OCI-LY3 (cell line): ENCODE results near the gene DAGLA.
A peak's percentile ranks its signal among the peaks of the same experiment; 100 is the strongest.

Experiments
- H2AFZ ChIP-seq: fragments of 200-600, 300-600 bp; shearing (Covaris generic); 2 replicates; pipeline ENCODE4 v1.6.0; 2014; ENCODE audit warnings: antibody characterized with exemption, low read depth, low read length
- H3K27ac ChIP-seq: fragments of 200-600, 300-600 bp; sonication (generic); 2 replicates; pipeline ENCODE4 v1.5.1; 2014; ENCODE audit warnings: mild to moderate bottlenecking, low read length, moderate library complexity, mixed read lengths
- H3K27me3 ChIP-seq: fragments of 200-600, 300-600 bp; sonication (generic); 2 replicates; pipeline ENCODE4 v1.6.1; 2014; ENCODE audit warnings: low read depth, low read length, mixed read lengths
- H3K36me3 ChIP-seq: fragments of 200-600, 300-600 bp; sonication (generic); replicated peaks from 2 replicates; pipeline ENCODE3; 2014; ENCODE audit warnings: low read depth, low read length, mixed read lengths
- H3K4me1 ChIP-seq: fragments of 300-600, 200-600 bp; sonication (generic); 2 replicates; pipeline ENCODE4 v1.6.1; 2014; ENCODE audit warnings: low read length, mixed read lengths
- H3K4me2 ChIP-seq: fragments of 200-600, 300-600 bp; sonication (generic); 2 replicates; pipeline ENCODE4 v1.6.1; 2014; ENCODE audit warnings: low read length, mixed read lengths
- H3K4me3 ChIP-seq: fragments of 300-600, 200-600 bp; sonication (generic); 2 replicates; pipeline ENCODE4 v1.5.1; 2014; ENCODE audit warnings: antibody characterized with exemption, mild to moderate bottlenecking, low read length, moderate library complexity
- H3K79me2 ChIP-seq: fragments of 300-600, 200-600 bp; shearing (Covaris generic); 2 replicates; pipeline ENCODE4 v1.6.1; 2014; ENCODE audit warnings: mild to moderate bottlenecking, low read length, mixed read lengths
- H3K9ac ChIP-seq: fragments of 300-600, 200-600 bp; shearing (Covaris generic); 2 replicates; pipeline ENCODE4 v1.6.0; 2014; ENCODE audit warnings: mild to moderate bottlenecking, low read length, moderate library complexity
- H3K9me3 ChIP-seq: fragments of 200-600, 300-600 bp; shearing (Covaris generic); 2 replicates; pipeline ENCODE4 v1.6.1; 2014; ENCODE audit warnings: low read length, mixed read lengths; ENCODE audit not compliant: insufficient read depth
- H4K20me1 ChIP-seq: fragments of 200-600, 300-600 bp; sonication (generic); 2 replicates; pipeline ENCODE4 v1.6.1; 2016; ENCODE audit warnings: low read length, mixed read lengths; ENCODE audit not compliant: insufficient read depth
- EZH2phosphoT487 ChIP-seq: fragments of 200-600 bp; shearing (Covaris generic); IDR thresholded peaks from 2 replicates; pipeline ENCODE4 v1.6.1; 2018; ENCODE audit warnings: antibody characterized with exemption, mixed run types, low read depth
- TF ChIP-seq, protein P1 (sequence below): fragments of 200-600, 300-600 bp; sonication (generic); IDR thresholded peaks from 2 replicates; pipeline ENCODE4 v1.5.1; 2014; ENCODE audit warnings: antibody characterized with exemption, low read length, low read depth

Gene DAGLA

DNA sequence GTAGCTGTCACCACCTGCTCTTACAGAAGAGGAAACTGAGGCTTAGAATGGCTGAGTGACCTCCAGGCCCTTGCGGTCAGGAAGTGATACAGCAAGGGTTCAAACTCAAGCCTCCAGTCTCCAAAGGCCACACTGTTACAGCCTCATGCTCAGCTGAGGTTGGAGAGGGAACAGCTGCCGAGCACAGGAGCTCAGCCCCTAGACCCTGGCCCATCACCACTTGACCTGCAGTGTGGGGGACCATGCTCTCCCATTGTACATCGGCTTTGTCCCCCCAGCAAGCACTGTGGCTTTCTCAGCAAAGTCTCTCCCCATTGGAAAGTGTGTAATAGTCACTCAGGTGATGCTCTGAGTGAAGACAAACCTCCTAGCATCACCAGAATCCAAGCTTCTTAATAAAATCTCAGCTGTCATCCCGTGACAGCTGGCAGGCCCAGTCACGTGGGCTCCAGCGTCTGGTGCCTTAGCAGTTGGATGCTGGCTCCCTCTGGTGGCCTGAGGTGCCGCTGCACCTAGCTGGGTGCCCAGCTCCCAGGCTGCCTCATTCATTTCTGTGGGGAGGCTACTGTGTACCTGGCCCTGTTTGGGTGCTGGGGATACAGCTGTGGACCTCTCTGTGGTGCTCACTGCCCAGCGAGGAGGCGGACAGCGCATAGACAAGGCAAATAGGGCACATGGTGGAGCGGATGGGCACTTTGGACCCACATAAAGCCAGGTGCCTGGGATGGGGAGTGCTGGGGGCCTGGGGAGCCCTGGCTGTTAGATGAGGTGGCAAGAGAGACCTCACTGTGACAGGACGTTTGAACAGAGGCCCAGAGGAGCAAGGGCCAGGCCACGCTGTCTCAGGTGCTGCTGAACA is 53.2 kb downstream of the DAGLA start:
- TF ChIP-seq, protein P1, sequence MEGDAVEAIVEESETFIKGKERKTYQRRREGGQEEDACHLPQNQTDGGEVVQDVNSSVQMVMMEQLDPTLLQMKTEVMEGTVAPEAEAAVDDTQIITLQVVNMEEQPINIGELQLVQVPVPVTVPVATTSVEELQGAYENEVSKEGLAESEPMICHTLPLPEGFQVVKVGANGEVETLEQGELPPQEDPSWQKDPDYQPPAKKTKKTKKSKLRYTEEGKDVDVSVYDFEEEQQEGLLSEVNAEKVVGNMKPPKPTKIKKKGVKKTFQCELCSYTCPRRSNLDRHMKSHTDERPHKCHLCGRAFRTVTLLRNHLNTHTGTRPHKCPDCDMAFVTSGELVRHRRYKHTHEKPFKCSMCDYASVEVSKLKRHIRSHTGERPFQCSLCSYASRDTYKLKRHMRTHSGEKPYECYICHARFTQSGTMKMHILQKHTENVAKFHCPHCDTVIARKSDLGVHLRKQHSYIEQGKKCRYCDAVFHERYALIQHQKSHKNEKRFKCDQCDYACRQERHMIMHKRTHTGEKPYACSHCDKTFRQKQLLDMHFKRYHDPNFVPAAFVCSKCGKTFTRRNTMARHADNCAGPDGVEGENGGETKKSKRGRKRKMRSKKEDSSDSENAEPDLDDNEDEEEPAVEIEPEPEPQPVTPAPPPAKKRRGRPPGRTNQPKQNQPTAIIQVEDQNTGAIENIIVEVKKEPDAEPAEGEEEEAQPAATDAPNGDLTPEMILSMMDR = peak; percentile 98
- TF ChIP-seq EZH2phosphoT487 = no peak
- peaks cover 16% of the 10 kb centered on the region for H3K27me3 ChIP-seq
- H3K9me3 ChIP-seq = no peaks in the 10 kb centered on the region
- no peak overlapping the region for H3K27ac ChIP-seq
- H3K4me2 ChIP-seq = peak overlapping the region; percentile 48
- H2AFZ ChIP-seq = peak overlapping the region; percentile 82
- no peaks in the 10 kb centered on the region for H3K79me2 ChIP-seq
- H4K20me1 ChIP-seq = no peaks in the 10 kb centered on the region
- H3K4me1 ChIP-seq = peaks cover 4% of the 10 kb centered on the region; the same call in 1 of the 2 replicates
- no peaks in the 10 kb centered on the region for H3K36me3 ChIP-seq
- no peak overlapping the region for H3K4me3 ChIP-seq
- no peak overlapping the region for H3K9ac ChIP-seq

DNA sequence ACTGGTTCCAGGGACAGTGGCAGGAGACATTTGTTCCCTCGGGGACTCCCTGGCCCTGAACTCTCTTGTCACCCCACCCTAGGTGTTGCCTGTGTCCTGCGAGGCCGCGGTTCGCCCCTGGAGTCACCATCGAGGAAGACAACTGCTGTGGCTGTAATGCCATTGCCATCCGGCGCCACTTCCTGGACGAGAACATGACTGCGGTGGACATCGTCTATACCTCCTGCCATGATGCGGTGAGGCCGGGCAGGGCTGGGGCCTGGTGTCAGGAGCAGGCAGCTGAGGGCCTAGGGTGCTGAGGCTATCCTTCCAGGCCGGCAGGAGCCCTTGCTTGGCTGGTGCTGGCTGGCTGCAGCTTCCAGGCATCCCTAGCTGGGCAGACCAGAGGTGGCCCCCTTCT is 54.6 kb downstream of the DAGLA start:
- Histone ChIP-seq H3K9ac (no peak overlapping the region), H3K4me3 (no peak overlapping the region), H3K27ac (no peak overlapping the region), H3K9me3 (no peaks in the 10 kb centered on the region), H3K79me2 (no peaks in the 10 kb centered on the region), H4K20me1 (no peaks in the 10 kb centered on the region), H3K27me3 (peaks cover 16% of the 10 kb centered on the region), H2AFZ (no peak overlapping the region), H3K4me2 (no peak overlapping the region), H3K36me3 (no peaks in the 10 kb centered on the region), H3K4me1 (peaks cover 4% of the 10 kb centered on the region; the same call in 1 of the 2 replicates)
- TF ChIP-seq EZH2phosphoT487 = no peak
- TF ChIP-seq, protein P1 = no peak

DNA sequence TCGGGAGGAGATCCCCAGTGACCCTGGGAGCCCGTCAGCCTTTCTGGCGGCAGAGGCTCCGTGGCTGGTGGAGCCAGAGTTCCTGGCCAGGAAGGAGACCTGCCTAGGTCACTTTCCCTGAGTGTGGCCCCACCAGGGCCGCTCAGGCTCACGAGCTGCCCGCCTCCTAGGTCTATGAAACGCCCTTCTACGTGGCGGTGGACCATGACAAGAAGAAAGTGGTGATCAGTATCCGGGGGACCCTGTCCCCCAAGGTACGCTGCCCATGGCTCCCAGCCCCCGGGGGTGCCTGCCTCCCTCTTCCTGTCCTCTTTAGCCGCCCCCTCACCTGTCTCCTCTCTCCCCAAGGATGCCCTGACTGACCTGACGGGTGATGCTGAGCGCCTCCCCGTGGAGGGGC is 55.2 kb downstream of the DAGLA start:
- Histone ChIP-seq H2AFZ (no peak overlapping the region), H3K4me1 (peaks cover 4% of the 10 kb centered on the region; the same call in 1 of the 2 replicates), H3K4me2 (no peak overlapping the region), H3K27me3 (peaks cover 16% of the 10 kb centered on the region), H3K9me3 (no peaks in the 10 kb centered on the region), H3K27ac (no peak overlapping the region), H3K79me2 (no peaks in the 10 kb centered on the region), H4K20me1 (no peaks in the 10 kb centered on the region), H3K9ac (no peak overlapping the region), H3K36me3 (no peaks in the 10 kb centered on the region), H3K4me3 (no peak overlapping the region)
- no peak for TF ChIP-seq EZH2phosphoT487
- TF ChIP-seq, protein P1 = no peak

DNA sequence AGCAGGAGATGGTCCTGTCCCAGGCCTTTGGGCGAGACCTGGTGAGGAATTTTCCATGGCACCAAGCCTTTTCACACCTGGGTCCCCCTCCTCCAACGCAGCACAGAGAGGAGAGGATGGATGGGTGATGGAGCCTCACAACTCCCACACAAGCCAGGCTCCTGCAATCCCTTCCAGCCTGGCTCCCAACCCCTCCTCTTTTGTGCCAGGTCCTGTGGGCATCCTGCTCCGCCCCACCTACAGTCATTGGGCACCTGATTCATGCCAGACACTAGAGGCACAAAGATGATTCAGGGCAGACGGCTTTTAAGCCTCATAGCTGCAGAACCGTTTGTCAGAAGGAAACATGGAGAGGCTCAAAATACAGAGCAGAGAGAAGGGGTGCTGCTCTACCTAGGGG is 56.1 kb downstream of the DAGLA start:
- peaks cover 16% of the 10 kb centered on the region for H3K27me3 ChIP-seq
- no peak overlapping the region for H3K4me2 ChIP-seq
- no peak overlapping the region for H3K9ac ChIP-seq
- no peak overlapping the region for H2AFZ ChIP-seq
- no peaks in the 10 kb centered on the region for H3K79me2 ChIP-seq
- TF ChIP-seq, protein P1 = no peak
- no peak for TF ChIP-seq EZH2phosphoT487
- H4K20me1 ChIP-seq = no peaks in the 10 kb centered on the region
- H3K4me3 ChIP-seq = no peak overlapping the region
- peaks cover 4% of the 10 kb centered on the region; the same call in 1 of the 2 replicates for H3K4me1 ChIP-seq
- no peak overlapping the region for H3K27ac ChIP-seq
- no peaks in the 10 kb centered on the region for H3K36me3 ChIP-seq
- H3K9me3 ChIP-seq = no peaks in the 10 kb centered on the region
